GM12801 (cell line): ENCODE results near the gene ACP6.

Experiments used
- TF ChIP-seq, protein P1 (sequence below): IDR thresholded peaks from one replicate; pipeline ENCODE4 v1.5.1; 2011; ENCODE audit warnings: control low read depth; ENCODE audit not compliant: insufficient read length; ENCODE audit errors: extremely low read depth

Gene ACP6

DNA sequence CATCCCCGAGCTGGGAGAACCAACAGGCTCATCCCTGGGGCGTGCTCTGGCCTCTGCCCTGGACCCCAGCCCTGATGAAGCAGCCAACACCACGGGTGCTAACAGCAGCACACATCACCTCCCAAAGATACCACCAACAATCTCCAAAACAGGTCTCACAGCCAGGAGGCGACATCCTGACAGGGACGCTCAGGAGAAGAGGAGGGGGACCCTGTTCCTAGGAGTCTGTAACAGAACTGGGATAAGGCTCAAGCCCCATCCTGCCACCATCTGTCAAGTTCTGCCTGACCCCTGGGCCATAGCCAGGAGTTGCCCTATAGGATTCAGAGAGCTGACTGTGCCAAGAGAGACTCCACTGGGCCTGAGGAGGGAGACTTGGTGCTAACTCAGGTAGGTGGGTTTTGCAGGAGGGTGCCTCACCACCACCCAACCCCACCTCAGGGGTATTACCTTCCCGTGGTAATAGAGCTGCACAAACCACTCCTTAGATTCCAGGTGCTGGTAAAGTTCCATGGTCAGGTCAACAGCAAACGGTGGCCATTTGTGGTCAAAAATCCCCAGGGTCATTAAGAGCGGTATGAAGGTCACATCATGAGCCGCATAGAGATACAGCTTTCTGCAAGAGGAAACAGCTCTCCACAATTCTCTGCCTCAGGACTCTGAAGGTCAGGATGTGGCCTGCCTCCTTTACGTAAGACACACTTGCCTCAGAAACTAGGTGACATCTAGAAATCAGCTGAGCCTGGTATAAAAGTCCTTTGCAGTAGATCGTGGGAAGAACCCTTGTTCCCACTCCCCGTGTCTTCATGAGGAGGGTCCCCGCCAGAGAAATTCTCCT, 22.3 kb downstream of the ACP6 start:
- TF ChIP-seq, protein P1, sequence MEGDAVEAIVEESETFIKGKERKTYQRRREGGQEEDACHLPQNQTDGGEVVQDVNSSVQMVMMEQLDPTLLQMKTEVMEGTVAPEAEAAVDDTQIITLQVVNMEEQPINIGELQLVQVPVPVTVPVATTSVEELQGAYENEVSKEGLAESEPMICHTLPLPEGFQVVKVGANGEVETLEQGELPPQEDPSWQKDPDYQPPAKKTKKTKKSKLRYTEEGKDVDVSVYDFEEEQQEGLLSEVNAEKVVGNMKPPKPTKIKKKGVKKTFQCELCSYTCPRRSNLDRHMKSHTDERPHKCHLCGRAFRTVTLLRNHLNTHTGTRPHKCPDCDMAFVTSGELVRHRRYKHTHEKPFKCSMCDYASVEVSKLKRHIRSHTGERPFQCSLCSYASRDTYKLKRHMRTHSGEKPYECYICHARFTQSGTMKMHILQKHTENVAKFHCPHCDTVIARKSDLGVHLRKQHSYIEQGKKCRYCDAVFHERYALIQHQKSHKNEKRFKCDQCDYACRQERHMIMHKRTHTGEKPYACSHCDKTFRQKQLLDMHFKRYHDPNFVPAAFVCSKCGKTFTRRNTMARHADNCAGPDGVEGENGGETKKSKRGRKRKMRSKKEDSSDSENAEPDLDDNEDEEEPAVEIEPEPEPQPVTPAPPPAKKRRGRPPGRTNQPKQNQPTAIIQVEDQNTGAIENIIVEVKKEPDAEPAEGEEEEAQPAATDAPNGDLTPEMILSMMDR, result no peak

DNA sequence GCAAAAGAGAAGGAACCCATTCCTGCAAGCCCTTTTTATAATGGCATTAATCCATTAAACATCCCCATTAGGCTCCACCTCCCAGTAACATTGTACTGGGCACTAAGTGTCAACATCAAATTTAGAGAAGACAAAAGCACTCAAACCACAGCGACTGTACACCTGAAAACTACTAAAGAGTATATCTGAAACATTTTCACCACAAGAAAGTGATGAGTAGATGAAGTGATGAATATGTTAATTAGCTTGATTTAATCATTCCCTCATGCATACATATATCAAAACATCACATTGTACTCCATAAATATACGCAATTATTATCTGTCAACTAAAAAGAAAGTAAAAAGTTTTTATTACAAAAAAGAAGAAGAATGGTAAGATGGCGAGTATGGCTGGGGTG, 26.4 kb downstream of the ACP6 start:
- TF ChIP-seq, protein P1, result no peak

DNA sequence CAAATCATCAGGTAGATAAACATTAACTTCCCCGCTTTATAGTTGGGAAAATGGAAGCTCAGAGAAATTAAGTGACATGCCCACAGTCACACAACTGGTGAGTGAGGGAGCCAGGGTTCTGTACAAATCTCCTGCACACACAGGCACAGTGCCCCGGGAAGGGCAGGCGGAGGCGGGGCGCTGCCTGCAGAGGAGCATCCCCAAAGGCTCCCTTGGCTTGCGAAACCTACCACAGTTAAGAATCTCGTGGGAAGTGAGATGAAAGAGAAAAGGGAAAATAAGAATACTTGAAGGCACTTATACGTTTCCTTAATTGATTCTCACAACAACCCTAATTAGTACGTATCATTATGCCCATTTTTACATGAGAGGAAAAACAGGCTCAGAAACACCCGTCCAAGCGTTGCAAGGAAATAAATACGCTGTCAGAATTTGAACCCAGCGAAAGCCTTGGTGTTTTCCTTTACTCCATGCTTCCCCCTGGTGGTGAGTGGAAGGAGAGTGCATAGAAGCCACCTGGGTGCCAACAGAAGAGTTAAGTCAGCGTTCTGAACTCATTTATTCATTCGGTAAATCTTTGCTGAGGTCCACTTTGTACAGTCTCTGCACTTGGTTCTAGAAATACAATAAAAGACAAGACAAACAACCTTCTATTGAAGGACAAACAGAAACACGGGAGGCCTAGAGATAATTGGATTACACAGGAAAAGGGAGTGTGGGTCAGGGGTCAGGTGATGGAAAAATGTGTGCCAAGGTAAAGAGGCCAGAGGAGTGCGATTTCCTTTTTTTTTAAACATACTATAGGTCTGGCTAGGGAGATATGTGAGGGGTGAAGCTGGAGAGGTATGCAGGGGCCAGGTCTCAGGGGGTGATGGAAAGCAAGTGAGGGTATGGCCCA, 28.4 kb downstream of the ACP6 start:
- TF ChIP-seq, protein P1, result no peak

DNA sequence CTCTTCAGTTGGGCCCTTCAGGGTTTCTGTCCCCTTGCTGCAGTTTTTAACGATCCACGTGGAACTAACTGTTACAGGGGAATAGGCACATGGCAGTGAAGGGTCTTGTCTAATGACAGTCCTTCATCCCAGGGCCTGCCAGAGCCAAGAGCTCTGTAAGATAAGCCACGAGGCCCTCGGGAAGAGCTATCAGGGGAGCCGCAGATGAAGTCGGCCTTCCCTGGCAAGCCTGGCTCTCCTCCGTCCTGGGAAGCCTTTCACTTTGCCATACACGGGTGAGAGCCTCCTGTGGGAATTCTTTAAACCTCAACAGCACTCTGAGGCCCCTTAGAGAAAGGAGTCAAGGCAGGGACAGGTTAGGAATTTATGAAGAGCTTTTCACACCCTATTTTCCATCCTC, 29.0 kb downstream of the ACP6 start:
- TF ChIP-seq, protein P1, result no peak

DNA sequence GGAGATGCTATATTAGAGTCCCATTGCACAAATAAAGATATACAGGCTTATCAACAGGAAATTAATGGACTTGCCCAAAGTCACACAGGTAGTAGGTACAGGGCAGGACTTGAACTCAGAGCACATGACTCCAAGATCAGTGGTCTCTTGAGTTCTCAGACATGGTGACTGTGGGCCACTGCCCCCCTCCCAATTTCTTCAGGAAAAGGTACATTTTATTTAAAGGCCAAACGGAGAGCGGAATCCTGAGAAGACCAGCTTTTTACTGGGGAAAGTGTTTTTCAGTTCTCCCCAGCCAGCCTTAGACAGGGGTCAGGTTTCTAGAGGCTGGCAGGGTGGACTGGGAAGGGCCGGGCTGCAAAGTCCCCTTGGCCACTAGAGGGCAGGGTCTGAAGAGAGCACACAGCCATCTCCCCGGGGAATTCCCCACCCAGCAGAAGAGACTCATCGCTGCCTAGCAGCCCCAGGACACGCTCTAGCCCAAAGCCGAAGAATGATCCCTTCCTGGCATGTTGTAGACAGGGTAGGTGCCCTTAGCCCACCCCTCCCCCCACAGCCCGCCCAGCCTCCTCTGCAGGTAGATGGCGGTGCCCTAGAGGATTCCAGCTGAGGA, 29.7 kb downstream of the ACP6 start:
- TF ChIP-seq, protein P1, result no peak

DNA sequence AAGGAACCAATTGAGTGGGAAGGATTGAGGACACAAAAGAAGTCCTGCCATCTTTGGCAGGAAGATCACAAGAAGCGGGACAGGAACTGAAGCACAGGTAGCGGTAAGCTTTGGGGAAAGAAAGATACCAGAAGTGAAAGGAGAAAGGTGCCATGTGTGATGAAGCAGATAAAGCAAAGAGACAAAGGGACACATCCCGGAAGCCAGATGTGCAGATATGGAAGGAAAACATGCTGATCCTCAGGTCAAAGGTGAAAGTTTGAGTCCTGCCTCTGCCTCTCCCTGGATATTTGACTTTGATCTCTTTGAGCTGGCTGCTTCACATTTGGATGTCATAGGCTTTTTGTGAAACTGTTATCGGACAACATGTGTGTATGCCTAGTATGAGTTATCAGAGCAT, 34.0 kb downstream of the ACP6 start:
- TF ChIP-seq, protein P1, result no peak

DNA sequence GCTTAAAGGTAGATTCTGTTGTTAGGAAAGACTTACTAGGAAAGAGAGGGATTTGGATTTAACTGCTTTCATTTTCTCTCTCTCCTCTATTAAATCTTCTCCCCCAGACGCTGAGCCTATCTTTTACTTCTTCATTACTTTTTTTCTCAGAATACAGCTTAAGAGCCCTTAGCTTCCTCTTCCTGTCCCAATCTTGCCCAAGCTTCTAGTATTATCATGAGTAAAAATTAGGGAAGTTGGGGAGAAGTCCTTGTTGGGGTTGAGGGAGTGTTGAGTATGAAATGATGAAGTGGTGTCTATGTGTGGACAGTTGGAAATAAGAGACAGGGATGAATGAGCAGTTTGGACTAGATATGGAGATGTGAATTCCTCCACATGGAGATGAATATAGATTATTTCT, 35.0 kb downstream of the ACP6 start:
- TF ChIP-seq, protein P1, result no peak
